HepG2 (cell line): ENCODE measurements around the gene RBM46. TPM values are rescaled to one million over a fixed set of nuclear protein-coding genes. Genes with fewer than 3 reads are reported as not detected.

Source experiments
- ATAC-seq: fragments of 200-7000 bp; cut with Tn5 transposase; 3 replicates; pipeline ENCODE4 v1.9.1; 2020; ENCODE audit warnings: mild to moderate bottlenecking, moderate library complexity
- BruUV-seq: library from RNA; stranded (reverse); fragments of 400-500 nt; replicated peaks from 2 replicates; lab custom pipeline; 2021; lab: Mats Ljungman, UMichigan
- CTCF ChIA-PET: fragments of 300-600 bp; formaldehyde crosslinking; extraction: SDS; loops from one replicate; lab custom pipeline; 2021; ENCODE audit warnings: low total read pairs, inconsistent platforms, low intra/inter-chr PET ratio; lab: Yijun Ruan, JAX
- POLR2A ChIA-PET: fragments of 350-600 bp; sonication (Branson Sonifier 250); formaldehyde crosslinking; loops from one replicate; lab custom pipeline; 2020; ENCODE audit warnings: antibody characterized with exemption, inconsistent platforms; lab: Yijun Ruan, JAX
- DNase-seq: peaks from one replicate; pipeline ENCODE4 v3.0.0-alpha.2; 2015; ENCODE audit warnings: low spot score
- FAIRE-seq: peaks from 3 replicates; lab custom pipeline; 2011; peaks lifted over from hg19 to GRCh38; lab: Jason Lieb, UNC
- H2AFZ ChIP-seq: one replicate; pipeline ENCODE4 v1.6.1; 2011; ENCODE audit warnings: low read length, inconsistent platforms
- H3K27ac ChIP-seq: fragments of 300-600 bp; 3 replicates; pipeline ENCODE4 v1.8.0; 2011; ENCODE audit warnings: mixed run types, mild to moderate bottlenecking, mixed read lengths, low read length, inconsistent platforms; ENCODE audit not compliant: insufficient read depth; ENCODE audit errors: extremely low read length
- H3K27me3 ChIP-seq, 2 experiments: fragments of 200-600 bp in 1 of 2; 2 replicates in 1 of 2; 3 replicates in 1 of 2; pipeline versions ENCODE4 v1.6.0 to v1.8.0; 2011; ENCODE audit warnings: low read length in 2 of 2, mild to moderate bottlenecking in 2 of 2, moderate library complexity in 2 of 2, inconsistent platforms in 1 of 2; ENCODE audit not compliant: insufficient read depth in 2 of 2, control insufficient read depth in 1 of 2
- H3K36me3 ChIP-seq, 2 experiments: fragments of 200-600 bp in 1 of 2; replicated peaks in 1 of 2; 2 replicates in 1 of 2; 3 replicates in 1 of 2; pipeline versions ENCODE4 v1.5.1 to v1.8.0; 2011; ENCODE audit warnings: low read length in 2 of 2, inconsistent platforms in 1 of 2; ENCODE audit not compliant: insufficient read depth in 2 of 2, control insufficient read depth in 1 of 2
- H3K4me1 ChIP-seq: 2 replicates; pipeline ENCODE4 v1.5.1; 2012; ENCODE audit warnings: low read length, inconsistent platforms; ENCODE audit not compliant: insufficient read depth
- H3K4me2 ChIP-seq: 2 replicates; pipeline ENCODE4 v1.6.0; 2011; ENCODE audit warnings: low read depth, low read length, inconsistent platforms
- H3K4me3 ChIP-seq, 3 experiments: fragments of 200-600 bp in 1 of 3; sonication (generic), shearing (Covaris generic) in 1 of 3; replicated peaks in 1 of 3; 2 replicates each; pipeline ENCODE4 v1.5.1; 2011 to 2016; ENCODE audit warnings: low read length in 3 of 3, inconsistent platforms in 2 of 3, low read depth in 2 of 3, mild to moderate bottlenecking in 2 of 3, control low read depth in 1 of 3, mixed read lengths in 1 of 3; ENCODE audit not compliant: insufficient read depth in 1 of 3
- H3K79me2 ChIP-seq: one replicate; pipeline ENCODE4 v1.6.1; 2011; ENCODE audit warnings: low read length, inconsistent platforms; ENCODE audit not compliant: insufficient read depth
- H3K9ac ChIP-seq: 2 replicates; pipeline ENCODE4 v1.6.0; 2011; ENCODE audit warnings: mild to moderate bottlenecking, low read depth, low read length, inconsistent platforms; ENCODE audit not compliant: insufficient read depth
- H3K9me3 ChIP-seq: 2 replicates; pipeline ENCODE4 v1.5.1; 2012; ENCODE audit warnings: mild to moderate bottlenecking, low read length
- H4K20me1 ChIP-seq: 2 replicates; pipeline ENCODE4 v1.6.0; 2011; ENCODE audit warnings: inconsistent platforms, mild to moderate bottlenecking, low read length, moderate library complexity; ENCODE audit not compliant: insufficient read depth
- ARNTL ChIP-seq: sonication (generic); formaldehyde crosslinking; IDR thresholded peaks from 2 replicates; pipeline ENCODE4 v1.4.0; 2020; ENCODE audit warnings: mild to moderate bottlenecking, missing genetic modification reagents
- HOXA9 ChIP-seq: sonication (generic); formaldehyde crosslinking; IDR thresholded peaks from 2 replicates; pipeline ENCODE4 v1.8.1; 2022; ENCODE audit warnings: missing genetic modification reagents, mild to moderate bottlenecking, moderate library complexity, borderline replicate concordance
- MAZ ChIP-seq, 2 experiments: sonication (generic) in 1 of 2; formaldehyde crosslinking in 1 of 2; IDR thresholded peaks; 2 replicates each; pipeline versions ENCODE4 v1.5.0 to v1.6.1; 2012 to 2020; ENCODE audit warnings: low read depth in 2 of 2, mild to moderate bottlenecking in 2 of 2, borderline replicate concordance in 1 of 2, improper control_type of control experiment in 1 of 2, low read length in 1 of 2, missing genetic modification reagents in 1 of 2, moderate library complexity in 1 of 2
- MLLT10 ChIP-seq: sonication (generic); formaldehyde crosslinking; IDR thresholded peaks from 2 replicates; pipeline ENCODE4 v1.4.0; 2020; ENCODE audit warnings: missing genetic modification reagents
- RFX3 ChIP-seq: IDR thresholded peaks from 2 replicates; pipeline ENCODE4 v1.6.1; 2016; ENCODE audit warnings: missing biosample characterization, missing genetic modification reagents
- SMARCC2 ChIP-seq: fragments of 450-650 bp; IDR thresholded peaks from 2 replicates; pipeline ENCODE4 v1.6.1; 2017; ENCODE audit warnings: antibody characterized with exemption, mild to moderate bottlenecking
- SOX13 ChIP-seq, 3 experiments: fragments of 450-650 bp in 1 of 3; sonication (generic) in 1 of 3; formaldehyde crosslinking in 1 of 3; IDR thresholded peaks in 2 of 3; conservative IDR thresholded peaks in 1 of 3; 2 replicates each; pipeline versions ENCODE4 v1.5.0 to v1.6.1; 2016 to 2020; ENCODE audit warnings: antibody characterized with exemption in 1 of 3, mild to moderate bottlenecking in 1 of 3, missing compliant biosample characterization in 1 of 3, missing genetic modification reagents in 1 of 3, moderate library complexity in 1 of 3
- SRY ChIP-seq: sonication (generic); formaldehyde crosslinking; IDR thresholded peaks from 2 replicates; pipeline ENCODE4 v1.8.0; 2022; ENCODE audit warnings: mild to moderate bottlenecking, missing genetic modification reagents
- XRCC5 ChIP-seq: fragments of 200-400 bp; formaldehyde crosslinking; optimal IDR thresholded peaks from 2 replicates; pipeline ENCODE3; 2017; ENCODE audit warnings: mild to moderate bottlenecking, low read length
- ZFY ChIP-seq: sonication (generic); formaldehyde crosslinking; IDR thresholded peaks from 2 replicates; pipeline ENCODE4 v1.4.0; 2020; ENCODE audit warnings: missing genetic modification reagents
- ZNF12 ChIP-seq: sonication (generic); formaldehyde crosslinking; IDR thresholded peaks from 2 replicates; pipeline ENCODE4 v1.5.0; 2020; ENCODE audit warnings: missing genetic modification reagents
- ZNF343 ChIP-seq: sonication (generic); formaldehyde crosslinking; IDR thresholded peaks from 2 replicates; pipeline ENCODE4 v1.4.0; 2020; ENCODE audit warnings: mild to moderate bottlenecking, missing genetic modification reagents
- ZNF446 ChIP-seq: sonication (generic); formaldehyde crosslinking; IDR thresholded peaks from 2 replicates; pipeline ENCODE4 v1.5.0; 2020; ENCODE audit warnings: mild to moderate bottlenecking, missing genetic modification reagents
- ZNF546 ChIP-seq: sonication (generic); formaldehyde crosslinking; conservative IDR thresholded peaks from 2 replicates; pipeline ENCODE4 v1.8.1; 2023; ENCODE audit warnings: mild to moderate bottlenecking, missing genetic modification reagents
- ZNF720 ChIP-seq: sonication (generic); formaldehyde crosslinking; IDR thresholded peaks from 2 replicates; pipeline ENCODE4 v1.4.0; 2020; ENCODE audit warnings: missing genetic modification reagents
- WGBS: methylation state at CpG from one replicate; pipeline ENCODE4 v1.1.6; 2017; ENCODE audit warnings: low lambda C conversion rate; 5-methylcytosine and 5-hydroxymethylcytosine counted together
- in situ Hi-C: cut with HindIII; loops from 2 replicates; pipeline ENCODE4 v1.10.0; 2017; ENCODE audit warnings: low pct_unique_long_range_greater_than_20kb; ENCODE audit not compliant: extremely low pct_ligation_motif_present
- intact Hi-C: fragments of 100-400 bp; cut with micrococcal nuclease; formaldehyde crosslinking; loops from one replicate; pipeline ENCODE4 v1.10.0; 2022; ENCODE audit not compliant: unreplicated experiment
- polyA plus RNA-seq, 8 experiments: library from polyadenylated mRNA; depleted of rRNA in 3 of 8; stranded (reverse) in 7 of 8; unstranded in 1 of 8; fragments of >200 nt; fragmentation: Illumina TruSeq in 4 of 8; extraction: Trizol in 4 of 8; gene quantifications; 2 replicates each; pipeline versions ENCODE4 v1.2.1 to v1.2.3, GENCODE V29; 2011 to 2016; ENCODE audit warnings: low read depth in 4 of 8, missing spikeins in 1 of 8, mixed read lengths in 1 of 8; ENCODE audit not compliant: insufficient read depth in 1 of 8
- total RNA-seq, 5 experiments: library from RNA; depleted of rRNA; stranded (reverse); fragments of >200 nt; fragmentation: Illumina TruSeq; extraction: Trizol; gene quantifications; 2 replicates each; pipeline ENCODE4 v1.2.3, GENCODE V29; 2016; ENCODE audit warnings: low read depth in 1 of 5

The RBM46 gene
- total and polyA plus RNA-seq, 2 of the 13 experiments (the other 11 are each of a cell fraction or from before 2014, with no cell fraction given) = not detected

- H3K36me3 ChIP-seq = no peaks in the 10 kb centered on the region
- no peak for ATAC-seq
- intact Hi-C loops (no loop called here), in situ Hi-C loops (no loop called here)
- H3K79me2 ChIP-seq = no peaks in the 10 kb centered on the region
- FAIRE-seq = no peak
- POLR2A ChIA-PET = no interaction called here
- no peaks in the 10 kb centered on the region for H4K20me1 ChIP-seq
- TF ChIP-seq SOX13 (IDR thresholded peaks at IDR 0.05) (no peak), SOX13 (CRISPR knock-in tag; conservative IDR thresholded peaks at IDR 0.05 in 1 of 2, IDR thresholded peaks at IDR 0.05 in 1 of 2) (no peak), RFX3 (CRISPR knock-in tag) (no peak), MLLT10 (no peak), ZNF720 (CRISPR knock-in tag) (no peak), SRY (CRISPR knock-in tag) (no peak), ZNF446 (CRISPR knock-in tag) (no peak), XRCC5 (no peak), ZNF12 (CRISPR knock-in tag) (no peak), ZNF546 (CRISPR knock-in tag) (no peak), MAZ (IDR thresholded peaks at IDR 0.05; ENCODE audit: borderline replicate concordance, low read depth, low read length) (no peak), MAZ (CRISPR knock-in tag; IDR thresholded peaks at IDR 0.05; ENCODE audit: low read depth) (no peak), ARNTL (CRISPR knock-in tag) (no peak), ZNF343 (CRISPR knock-in tag) (no peak), SMARCC2 (no peak), HOXA9 (CRISPR knock-in tag) (no peak), ZFY (CRISPR knock-in tag) (no peak)
- 79% methylated on average over 43 of the region's 55 CpGs for WGBS
- H3K9me3 ChIP-seq = no peaks in the 10 kb centered on the region
- H3K4me2 ChIP-seq = no peak within 1 kb of the TSS
- BruUV-seq = no TSS peak
- H3K4me3 ChIP-seq = no peak within 1 kb of the TSS
- H2AFZ ChIP-seq = no peak within 1 kb of the TSS
- no peak for DNase-seq
- no peaks in the 10 kb centered on the region for H3K4me1 ChIP-seq
- peaks cover 3 to 12% of the 10 kb centered on the region in 2 experiments; a peak in 3 of 5 replicates for H3K27me3 ChIP-seq
- H3K9ac ChIP-seq = no peak within 1 kb of the TSS
- CTCF ChIA-PET = no interaction called here
- no peak within 1 kb of the TSS for H3K27ac ChIP-seq
Observed at GRCh38 chr4:154743683-154744340, 37.3 kb upstream of the RBM46 start, which contains the start of gene LRAT. TSS of gene LRAT (plus strand) at chr4:154744000. CDS start at chr4:154744327, 327 bp downstream.
